Skeletal muscle satellite cell (primary cell): Measurements from ENCODE around the gene UGT1A3.

ENCODE experiments used
- H3K27me3 ChIP-seq: 2 replicates; pipeline ENCODE4 v1.7.0; 2013; ENCODE audit warnings: low read length; ENCODE audit not compliant: control insufficient read depth, insufficient read depth
- H3K36me3 ChIP-seq: 2 replicates; pipeline ENCODE4 v1.7.0; 2013; ENCODE audit warnings: mild to moderate bottlenecking, control low read depth, low read length; ENCODE audit not compliant: insufficient read depth
- H3K4me1 ChIP-seq: 2 replicates; pipeline ENCODE4 v1.7.0; 2013; ENCODE audit warnings: low read length; ENCODE audit not compliant: control insufficient read depth, insufficient read depth
- H3K4me2 ChIP-seq: 2 replicates; pipeline ENCODE4 v1.7.0; 2013; ENCODE audit warnings: mild to moderate bottlenecking, low read length
- H3K4me3 ChIP-seq: 2 replicates; pipeline ENCODE4 v1.7.0; 2013; ENCODE audit warnings: low read length
- H3K9ac ChIP-seq: 2 replicates; pipeline ENCODE4 v1.7.0; 2013; ENCODE audit warnings: mild to moderate bottlenecking, low read depth, low read length, moderate library complexity
- H3K9me3 ChIP-seq: replicated peaks from 2 replicates; pipeline ENCODE4 v1.7.0; 2013; ENCODE audit warnings: mild to moderate bottlenecking, control low read depth, low read length

UGT1A3 gene

GRCh38 chr2:233791151-233791882 is 62.5 kb downstream of the UGT1A3 start:
- Histone ChIP-seq H3K9me3 (no peaks in the 10 kb centered on the region), H3K36me3 (no peaks in the 10 kb centered on the region), H3K9ac (no peak overlapping the region), H3K27me3 (no peaks in the 10 kb centered on the region), H3K4me2 (no peak overlapping the region), H3K4me1 (no peaks in the 10 kb centered on the region), H3K4me3 (no peak overlapping the region)

- no peaks in the 10 kb centered on the region for H3K9me3 ChIP-seq
- no peaks in the 10 kb centered on the region for H3K4me1 ChIP-seq
- H3K4me3 ChIP-seq = no peak overlapping the region
- H3K27me3 ChIP-seq = no peaks in the 10 kb centered on the region
- no peak overlapping the region for H3K4me2 ChIP-seq
- no peak overlapping the region for H3K9ac ChIP-seq
- H3K36me3 ChIP-seq = no peaks in the 10 kb centered on the region
Measured at GRCh38 chr2:233791883-233792329, 63.1 kb downstream of the UGT1A3 start.

GRCh38 chr2:233792720-233793119 is 63.9 kb downstream of the UGT1A3 start:
- H3K9ac ChIP-seq = no peak overlapping the region
- no peaks in the 10 kb centered on the region for H3K36me3 ChIP-seq
- no peak overlapping the region for H3K4me3 ChIP-seq
- no peaks in the 10 kb centered on the region for H3K27me3 ChIP-seq
- H3K4me2 ChIP-seq = no peak overlapping the region
- no peaks in the 10 kb centered on the region for H3K4me1 ChIP-seq
- H3K9me3 ChIP-seq = no peaks in the 10 kb centered on the region

DNA sequence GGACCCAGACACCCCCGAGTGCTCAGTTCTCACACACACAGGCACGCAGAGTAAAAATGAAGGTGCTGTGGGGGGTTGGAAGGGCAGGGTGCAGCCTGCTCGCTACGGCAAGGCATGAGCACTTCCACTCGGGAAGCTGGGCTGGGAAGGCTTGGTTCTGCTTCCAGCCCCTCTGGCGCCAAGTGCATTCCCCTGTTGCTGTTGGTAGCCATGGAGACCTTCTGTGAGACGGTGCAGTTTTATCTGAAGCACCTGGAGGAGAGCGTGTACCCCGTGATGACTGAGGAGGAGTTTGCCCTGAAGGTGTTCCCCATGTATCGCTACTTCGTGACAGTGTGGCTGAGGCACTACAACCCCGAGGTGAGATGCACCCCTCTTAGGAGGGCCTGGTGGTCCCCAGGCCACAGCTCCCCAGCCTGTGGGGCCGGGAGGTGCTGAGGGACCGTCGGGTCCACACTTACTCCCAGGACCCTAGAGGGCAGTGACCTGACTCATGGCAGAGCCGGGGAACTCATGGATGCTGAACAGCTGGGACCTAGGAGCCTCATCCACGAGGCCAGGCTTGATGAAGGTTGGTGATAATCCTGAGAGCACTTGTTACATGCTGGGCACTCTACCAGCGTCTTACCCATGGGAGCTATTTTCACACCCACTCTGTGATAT is 64.8 kb downstream of the UGT1A3 start:
- Histone ChIP-seq H3K9ac (no peak overlapping the region), H3K4me3 (no peak overlapping the region), H3K4me2 (no peak overlapping the region), H3K27me3 (no peaks in the 10 kb centered on the region), H3K36me3 (no peaks in the 10 kb centered on the region), H3K4me1 (no peaks in the 10 kb centered on the region), H3K9me3 (no peaks in the 10 kb centered on the region)

DNA sequence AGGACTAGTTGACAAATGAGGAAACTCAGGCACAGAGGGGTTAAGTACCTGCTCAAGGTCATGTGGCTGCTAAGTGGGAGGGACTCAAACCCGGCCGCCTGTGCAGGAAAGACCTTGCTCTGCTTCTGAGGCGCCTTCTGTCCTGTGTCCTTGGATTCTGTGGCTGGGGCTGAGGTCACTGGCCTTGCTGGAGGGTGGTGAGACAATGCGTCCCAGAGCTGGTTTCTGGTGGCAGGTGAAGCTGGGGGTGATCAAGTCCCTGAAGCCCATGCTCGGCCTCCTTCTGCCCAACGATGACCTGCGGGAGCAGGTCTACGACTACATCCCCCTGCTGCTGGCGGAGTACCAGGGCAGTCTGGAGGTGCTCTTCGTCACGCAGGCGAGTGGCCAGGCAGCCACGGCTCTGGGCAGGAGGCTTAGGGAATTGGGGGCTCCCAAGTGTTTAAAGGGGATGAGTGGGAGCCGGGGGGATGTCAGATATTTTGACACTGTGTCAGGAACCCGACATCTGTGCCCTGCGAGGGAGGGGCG is 65.4 kb downstream of the UGT1A3 start:
- H3K9ac ChIP-seq = no peak overlapping the region
- no peaks in the 10 kb centered on the region for H3K9me3 ChIP-seq
- H3K4me2 ChIP-seq = no peak overlapping the region
- H3K4me3 ChIP-seq = no peak overlapping the region
- no peaks in the 10 kb centered on the region for H3K36me3 ChIP-seq
- no peaks in the 10 kb centered on the region for H3K27me3 ChIP-seq
- H3K4me1 ChIP-seq = no peaks in the 10 kb centered on the region

DNA sequence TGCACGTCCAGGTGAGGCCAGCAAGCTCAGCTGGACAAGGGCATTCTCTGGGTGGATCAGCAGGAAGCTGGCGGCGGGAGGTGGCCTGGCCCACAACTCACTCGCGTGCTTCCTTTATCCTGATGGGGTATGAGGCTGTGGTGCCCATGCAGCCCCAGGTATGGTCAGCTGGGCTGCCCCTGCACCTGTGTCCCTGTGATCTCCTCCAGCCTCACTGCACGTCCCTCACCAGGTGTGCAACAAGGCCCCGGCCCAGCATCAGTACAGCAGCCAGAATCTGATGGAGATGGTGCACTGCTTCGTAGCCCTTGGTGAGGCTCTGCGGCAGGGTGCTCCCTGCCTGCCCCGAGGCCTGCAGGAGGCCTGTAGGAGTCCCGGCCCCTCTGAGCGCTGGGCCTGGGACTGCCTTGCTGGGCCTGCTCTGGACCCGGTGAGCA is 66.9 kb downstream of the UGT1A3 start:
- Histone ChIP-seq H3K4me2 (no peak overlapping the region), H3K9ac (no peak overlapping the region), H3K4me1 (no peaks in the 10 kb centered on the region), H3K36me3 (no peaks in the 10 kb centered on the region), H3K4me3 (no peak overlapping the region), H3K27me3 (no peaks in the 10 kb centered on the region), H3K9me3 (no peaks in the 10 kb centered on the region)

DNA sequence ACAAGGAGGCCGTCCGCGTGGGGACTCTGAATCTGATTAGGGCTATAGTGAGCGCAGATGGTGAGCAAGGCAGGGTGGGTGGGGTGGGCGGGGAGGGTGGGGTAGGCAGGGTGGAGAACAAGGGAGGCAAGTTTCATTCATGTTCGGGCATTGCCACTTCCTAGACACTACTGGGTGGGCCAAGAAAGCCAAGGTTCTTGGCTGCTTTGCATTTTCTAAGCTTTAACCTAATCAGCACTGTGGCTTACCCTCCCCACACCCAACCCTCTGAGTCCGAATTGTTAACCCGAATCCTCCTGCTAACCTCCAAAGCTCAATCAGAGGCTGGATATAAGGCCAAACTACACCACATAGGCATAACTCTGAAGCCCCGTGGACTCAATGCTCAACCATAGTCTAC is 67.4 kb downstream of the UGT1A3 start:
- no peaks in the 10 kb centered on the region for H3K27me3 ChIP-seq
- H3K4me1 ChIP-seq = no peaks in the 10 kb centered on the region
- no peak overlapping the region for H3K4me3 ChIP-seq
- H3K4me2 ChIP-seq = no peak overlapping the region
- H3K9me3 ChIP-seq = no peaks in the 10 kb centered on the region
- no peak overlapping the region for H3K9ac ChIP-seq
- no peaks in the 10 kb centered on the region for H3K36me3 ChIP-seq

- Histone ChIP-seq H3K4me2 (no peak overlapping the region), H3K9me3 (no peaks in the 10 kb centered on the region), H3K4me3 (no peak overlapping the region), H3K9ac (no peak overlapping the region), H3K36me3 (no peaks in the 10 kb centered on the region), H3K4me1 (no peaks in the 10 kb centered on the region), H3K27me3 (no peaks in the 10 kb centered on the region)
Measured at GRCh38 chr2:233798335-233799086, 69.7 kb downstream of the UGT1A3 start.

- no peak overlapping the region for H3K9ac ChIP-seq
- H3K4me1 ChIP-seq = no peaks in the 10 kb centered on the region
- H3K9me3 ChIP-seq = no peaks in the 10 kb centered on the region
- H3K36me3 ChIP-seq = no peaks in the 10 kb centered on the region
- no peaks in the 10 kb centered on the region for H3K27me3 ChIP-seq
- H3K4me3 ChIP-seq = no peak overlapping the region
- no peak overlapping the region for H3K4me2 ChIP-seq
Measured at GRCh38 chr2:233799087-233799665, 70.3 kb downstream of the UGT1A3 start.

- no peaks in the 10 kb centered on the region for H3K9me3 ChIP-seq
- H3K4me2 ChIP-seq = no peak overlapping the region
- H3K4me1 ChIP-seq = no peaks in the 10 kb centered on the region
- H3K4me3 ChIP-seq = no peak overlapping the region
- no peak overlapping the region for H3K9ac ChIP-seq
- H3K36me3 ChIP-seq = no peaks in the 10 kb centered on the region
- H3K27me3 ChIP-seq = peaks cover 4% of the 10 kb centered on the region
Measured at GRCh38 chr2:233799716-233800115, 70.9 kb downstream of the UGT1A3 start.

DNA sequence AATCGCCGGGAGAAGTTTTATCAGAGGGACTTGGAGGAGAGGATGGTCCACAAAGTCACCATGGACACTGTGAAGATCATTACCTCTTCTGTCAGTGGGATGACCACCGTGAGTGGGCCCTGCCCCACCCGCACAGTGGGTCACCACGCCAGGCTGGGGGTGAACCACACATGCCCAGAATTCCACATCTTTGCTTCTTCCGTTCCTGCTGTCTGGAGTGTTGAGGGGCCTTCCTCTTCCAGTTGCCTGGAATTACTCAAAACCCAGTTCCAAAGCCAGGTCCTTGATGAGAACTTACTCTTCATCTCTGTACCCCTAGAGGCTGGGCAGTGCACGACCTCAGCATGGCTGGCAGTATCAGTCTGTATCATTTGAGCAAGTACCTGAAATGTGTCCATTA is 71.4 kb downstream of the UGT1A3 start:
- Histone ChIP-seq H3K4me1 (no peaks in the 10 kb centered on the region), H3K9me3 (no peaks in the 10 kb centered on the region), H3K36me3 (no peaks in the 10 kb centered on the region), H3K9ac (no peak overlapping the region), H3K4me3 (no peak overlapping the region), H3K27me3 (peaks cover 4% of the 10 kb centered on the region), H3K4me2 (no peak overlapping the region)
